GM19035 (cell line): ENCODE data around the gene MUC5B.

Source experiments
- ATAC-seq: cut with Tn5 transposase; IDR thresholded peaks from one replicate; pipeline ENCODE4 v1.9.1; 2021; ENCODE audit not compliant: unreplicated experiment

Gene MUC5B

DNA sequence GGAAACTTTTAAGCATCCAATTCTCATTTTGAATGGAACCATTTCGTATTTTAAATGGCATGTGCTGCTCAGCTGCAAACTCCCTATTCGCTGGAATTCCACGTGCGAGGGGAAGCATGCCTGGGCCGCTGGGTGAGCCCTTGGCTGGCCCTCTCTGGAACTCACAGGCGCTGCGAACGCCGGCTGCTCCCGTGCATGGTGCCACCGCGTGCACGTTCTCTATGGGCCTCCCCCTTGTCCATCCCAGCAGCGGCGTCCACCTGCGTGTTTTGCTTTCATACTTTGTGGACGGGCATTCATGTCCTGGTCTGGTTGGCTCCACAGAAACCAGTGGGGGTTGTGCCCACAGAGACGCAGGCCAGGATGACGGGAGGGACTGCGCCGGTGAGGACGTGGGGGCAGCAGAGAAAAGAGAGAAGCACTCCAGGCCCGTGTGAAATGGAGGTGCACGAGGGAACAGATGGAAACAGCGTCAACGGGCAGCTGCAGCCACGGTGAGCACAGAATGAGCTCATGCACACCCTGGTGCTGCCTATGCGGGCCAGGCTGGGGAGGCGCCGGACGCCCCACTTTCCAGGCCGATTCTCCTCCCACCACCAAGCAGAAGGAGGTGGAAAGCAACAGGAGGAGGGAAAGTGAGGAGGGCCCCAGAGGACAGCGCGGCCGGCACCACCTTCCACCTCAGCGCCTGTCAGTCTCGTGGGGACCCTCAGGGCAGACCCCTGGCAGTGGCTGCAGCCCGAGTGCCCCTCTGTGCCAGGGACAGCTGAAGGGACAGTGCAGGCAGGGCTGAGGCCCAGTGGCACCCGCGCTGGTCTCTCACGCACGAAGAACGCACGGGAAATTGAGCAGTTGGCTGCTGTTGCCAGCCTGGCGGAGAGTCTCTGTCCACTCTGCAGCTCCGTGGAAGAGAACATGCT, 57.5 kb downstream of the MUC5B start:
- ATAC-seq, result no peak

DNA sequence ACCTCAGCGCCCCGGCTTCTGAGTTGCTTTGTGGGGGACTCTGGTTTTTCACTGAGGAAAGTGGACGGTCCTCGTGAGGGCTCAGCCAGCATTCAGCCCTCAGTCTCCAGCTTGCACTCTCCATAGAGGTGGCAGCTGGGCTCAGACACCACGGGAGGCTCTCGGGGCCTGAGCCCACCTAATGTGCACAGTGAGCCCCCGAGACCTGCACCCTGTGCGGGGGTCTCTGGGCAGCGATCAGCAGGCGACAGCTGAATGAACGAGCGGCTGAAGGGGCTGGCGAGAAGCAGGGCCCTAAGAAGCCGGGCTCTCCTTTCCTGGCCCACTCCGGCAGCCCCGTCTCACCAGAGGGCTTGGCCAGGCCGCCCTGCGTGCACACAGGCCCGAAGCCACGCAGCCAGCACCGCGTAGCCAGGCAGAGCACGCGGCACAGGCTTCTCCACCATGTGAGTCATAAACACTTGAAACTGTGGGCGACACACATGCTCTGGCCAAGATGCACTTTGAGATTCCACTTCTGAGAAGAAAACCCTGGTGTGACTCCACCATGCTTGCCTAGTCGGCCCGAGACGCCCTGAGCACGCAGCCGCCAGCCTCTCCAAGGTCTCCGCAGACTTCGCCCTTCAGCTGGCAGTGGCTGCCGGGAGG, 58.6 kb downstream of the MUC5B start:
- ATAC-seq, result no peak

DNA sequence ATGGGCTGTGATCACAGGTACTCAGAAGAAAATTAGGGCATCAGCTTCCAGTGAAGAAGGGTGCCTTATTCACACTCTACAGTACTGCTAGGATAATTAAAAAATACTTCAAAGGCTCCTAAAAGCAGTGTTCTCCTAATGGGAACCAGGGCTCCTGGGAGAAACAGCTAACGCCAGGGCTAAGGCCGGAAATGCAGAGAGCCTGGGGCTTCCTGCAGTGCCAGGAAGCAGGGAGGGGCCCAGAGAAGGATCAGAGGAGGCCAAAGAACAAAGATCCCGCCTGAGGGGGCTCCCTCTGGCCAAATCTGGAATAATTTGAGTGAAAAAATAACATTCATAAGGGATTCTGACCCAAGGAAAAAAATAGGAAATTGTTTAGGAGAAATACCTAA, 59.1 kb downstream of the MUC5B start:
- no peak for ATAC-seq

DNA sequence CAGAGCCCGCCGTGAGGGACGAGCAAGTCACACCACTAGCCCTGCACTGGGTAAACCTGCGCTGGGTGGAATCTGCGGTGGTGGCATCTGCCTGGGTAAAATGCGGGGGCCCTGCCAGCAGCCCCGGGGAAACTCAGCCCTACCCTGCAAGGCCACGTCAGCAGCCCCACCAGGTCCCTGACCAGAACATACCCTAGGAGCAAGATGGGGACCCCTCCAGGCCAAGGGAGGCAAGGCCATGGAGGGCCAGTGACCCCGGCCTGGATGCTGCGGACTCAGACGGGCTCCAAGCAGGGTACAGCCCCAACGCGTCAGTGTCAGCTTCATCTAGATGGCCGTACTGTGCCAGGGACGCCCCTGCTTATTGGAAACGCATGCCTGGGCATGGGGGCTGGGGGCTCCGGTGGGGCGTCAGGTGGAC, 60.2 kb downstream of the MUC5B start:
- ATAC-seq, result no peak

DNA sequence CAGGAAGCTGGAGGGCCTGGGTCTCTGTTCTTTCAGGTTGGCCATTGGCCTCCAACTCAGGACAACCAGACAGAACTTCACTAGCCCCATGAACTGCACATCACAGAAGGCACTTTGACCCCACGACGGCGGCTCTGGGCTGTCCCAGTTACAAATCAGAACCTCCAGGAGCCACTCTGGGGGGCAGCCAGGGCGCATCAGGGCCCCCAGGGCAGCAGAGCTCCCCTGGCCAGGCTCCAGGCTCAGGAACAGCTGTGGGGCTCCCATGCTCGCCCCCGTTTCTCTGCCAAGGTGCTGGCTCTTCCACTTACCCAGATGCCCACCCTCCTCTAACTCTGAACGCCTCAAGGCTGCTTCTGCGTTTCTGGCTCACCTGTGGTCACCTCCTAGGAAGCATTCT, 61.0 kb downstream of the MUC5B start:
- no peak for ATAC-seq

DNA sequence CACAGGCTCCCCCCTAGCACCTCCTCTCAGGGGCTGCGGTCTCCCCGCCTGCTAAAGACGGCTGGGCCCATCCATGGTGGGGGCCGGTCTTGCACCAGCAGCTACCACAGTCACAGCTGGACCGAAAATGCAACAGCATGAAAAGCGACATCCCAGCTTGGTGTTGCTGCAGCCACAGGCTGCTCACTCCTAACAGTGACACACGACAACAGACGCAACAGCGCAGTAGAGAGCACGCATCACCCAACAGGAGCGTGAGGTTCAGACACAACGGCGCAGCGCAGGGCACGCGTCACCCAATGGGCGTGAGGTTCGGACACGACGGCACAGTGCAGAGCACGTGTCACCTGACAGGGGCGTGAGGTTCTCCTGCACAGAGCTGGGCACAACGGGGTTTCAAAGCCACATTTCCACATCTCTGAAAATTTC, 62.5 kb downstream of the MUC5B start:
- ATAC-seq, result no peak

DNA sequence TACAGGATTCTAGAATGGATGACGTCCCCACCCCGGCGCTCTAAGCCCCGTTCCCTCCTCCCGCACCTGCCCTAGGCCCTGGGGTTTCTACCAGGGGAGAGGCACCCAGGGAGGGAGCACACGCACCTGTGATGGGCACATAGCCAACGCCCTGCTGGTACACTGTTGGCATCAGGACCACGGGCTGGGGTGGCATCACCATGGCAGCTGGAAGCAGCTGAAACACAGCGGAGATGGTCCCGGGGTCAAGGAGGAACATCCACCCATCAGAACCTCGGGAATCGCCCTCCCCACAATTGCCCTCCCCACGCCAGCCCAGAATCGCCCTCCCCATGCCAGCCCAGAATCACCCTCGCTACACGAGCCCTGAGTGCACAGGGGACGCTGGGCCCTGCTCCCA, 63.0 kb downstream of the MUC5B start:
- no peak for ATAC-seq

DNA sequence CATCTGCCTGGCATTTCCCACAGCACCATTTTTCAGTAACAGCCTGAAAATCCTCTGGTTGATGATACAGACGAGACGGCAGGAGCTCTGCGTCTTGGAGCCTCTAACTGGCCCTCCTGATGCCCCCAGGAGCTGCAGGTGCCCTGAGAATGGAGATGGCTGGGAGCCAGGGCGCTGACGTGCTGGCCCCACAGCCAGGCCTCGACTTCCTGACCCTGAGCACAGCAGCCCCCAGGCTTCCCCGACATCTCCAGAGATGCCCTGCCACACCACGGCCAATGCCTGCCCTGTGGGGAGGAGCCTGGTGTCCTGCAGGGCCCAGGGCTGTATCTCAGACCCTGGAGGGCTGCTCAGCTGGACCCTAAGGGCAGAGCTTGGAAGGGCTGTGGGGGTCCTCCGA, 65.1 kb downstream of the MUC5B start:
- ATAC-seq, result no peak

DNA sequence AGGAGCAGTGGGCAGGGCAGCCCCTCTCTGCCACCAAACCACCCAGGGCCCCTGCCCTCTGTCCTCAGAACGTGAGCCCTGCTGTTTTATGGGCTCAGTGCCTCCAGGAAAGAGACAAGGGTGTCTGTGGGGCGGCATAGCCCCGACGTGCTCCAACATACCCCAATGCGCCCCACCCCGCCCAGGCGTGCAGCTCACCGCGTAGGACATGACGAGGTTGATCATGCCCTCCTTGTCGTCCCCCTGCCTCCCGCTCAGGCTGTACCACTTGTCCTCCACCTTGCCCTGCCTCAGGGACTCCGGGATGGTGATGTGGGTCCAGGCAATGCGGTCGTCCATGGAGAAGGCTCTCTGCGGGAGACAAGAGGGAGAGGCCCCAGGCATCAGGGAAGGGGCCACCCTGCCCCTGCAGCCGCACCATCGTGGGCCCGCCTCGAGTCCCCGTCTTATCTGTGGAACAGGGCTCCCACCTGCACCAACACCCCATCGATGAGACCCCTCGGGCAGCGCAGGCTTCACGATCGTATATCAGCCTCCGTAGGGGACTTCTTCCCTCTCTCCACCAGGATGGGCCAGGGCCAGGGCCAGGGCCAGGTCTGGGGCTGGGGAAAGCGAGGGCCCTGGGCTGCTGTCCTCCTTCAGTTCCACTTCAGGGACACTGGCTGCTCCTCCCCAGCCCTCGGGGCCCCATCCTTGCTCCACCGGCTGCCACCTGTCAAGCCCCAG, 65.7 kb downstream of the MUC5B start:
- ATAC-seq, result no peak

DNA sequence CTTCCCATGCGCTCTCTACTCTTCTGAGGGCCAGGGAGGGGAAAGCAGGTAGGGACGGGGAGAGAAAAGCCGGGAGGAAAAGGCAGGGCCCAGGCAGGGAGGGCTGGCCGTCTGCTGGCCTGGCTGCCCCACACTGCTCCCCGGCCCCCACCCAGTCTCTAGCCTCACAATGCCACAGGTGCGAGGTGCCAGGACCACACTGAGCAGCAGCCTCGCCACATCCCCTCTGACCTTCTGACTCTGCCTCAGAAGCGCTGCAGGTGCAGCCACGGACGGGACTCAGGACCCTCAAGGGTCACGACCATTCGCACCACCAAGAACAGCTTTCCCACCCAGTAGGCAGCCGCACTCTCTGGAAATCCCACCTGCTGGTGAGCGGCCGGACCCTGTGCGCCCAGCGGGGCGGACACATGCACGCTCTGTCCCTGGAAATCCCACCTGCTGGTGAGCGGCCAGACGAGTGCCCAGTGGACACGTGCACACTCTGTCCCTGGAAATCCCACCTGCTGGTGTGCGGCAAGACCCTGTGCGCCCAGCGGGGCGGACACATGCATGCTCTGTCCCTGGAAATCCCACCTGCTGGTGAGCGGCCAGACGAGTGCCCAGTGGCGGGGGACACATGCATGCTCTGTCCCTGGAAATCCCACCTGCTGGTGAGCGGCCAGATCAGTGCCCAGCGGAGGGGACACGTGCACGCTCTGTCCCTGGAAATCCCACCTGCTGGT, 66.5 kb downstream of the MUC5B start:
- ATAC-seq, result no peak

DNA sequence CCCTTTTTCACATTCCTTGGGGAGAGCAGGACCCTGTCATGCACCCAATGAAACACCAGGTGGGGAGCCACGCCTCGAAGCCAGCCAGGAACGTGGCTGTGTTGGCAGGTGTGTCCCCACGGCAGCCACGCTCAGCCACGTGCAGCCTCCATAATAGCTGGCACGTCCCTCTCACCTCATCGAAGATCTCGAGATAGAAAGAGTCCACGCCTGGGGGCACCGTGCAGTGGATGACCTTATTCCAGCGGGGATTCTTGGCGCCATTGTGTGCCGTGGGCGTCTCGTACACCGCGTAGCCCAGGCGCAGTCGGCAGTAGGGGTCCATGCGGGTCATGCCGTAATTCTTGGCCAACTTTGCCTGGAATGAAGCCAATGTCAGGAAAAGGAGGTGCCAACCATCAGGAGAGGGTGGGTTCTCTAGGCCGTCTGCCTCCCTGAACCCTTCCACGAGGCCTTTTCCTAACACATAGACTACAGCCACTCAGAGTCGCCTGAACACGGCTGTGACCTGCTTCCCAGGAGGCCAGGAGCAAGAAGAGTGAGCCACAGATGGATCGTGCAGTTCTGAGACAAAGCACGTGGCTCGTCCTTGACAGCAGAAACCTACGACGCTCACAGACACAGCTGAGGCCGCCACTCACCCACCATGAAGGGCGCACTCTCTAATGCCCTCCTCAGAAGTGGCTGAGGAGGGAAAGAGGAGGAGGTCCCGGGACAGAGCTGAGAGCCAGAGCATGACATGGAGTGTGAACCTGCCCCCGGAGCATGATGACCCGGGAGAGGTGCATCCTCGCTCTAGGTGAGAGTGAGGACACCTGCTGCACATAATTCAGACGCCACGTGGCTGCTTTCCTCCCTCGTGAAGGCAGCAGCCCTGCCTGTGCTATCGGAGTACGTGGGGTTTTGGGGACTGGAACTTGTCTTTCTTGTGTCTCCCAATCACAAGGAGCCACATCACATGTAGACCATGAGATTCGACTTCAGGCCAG, 67.5 kb downstream of the MUC5B start:
- no peak for ATAC-seq

DNA sequence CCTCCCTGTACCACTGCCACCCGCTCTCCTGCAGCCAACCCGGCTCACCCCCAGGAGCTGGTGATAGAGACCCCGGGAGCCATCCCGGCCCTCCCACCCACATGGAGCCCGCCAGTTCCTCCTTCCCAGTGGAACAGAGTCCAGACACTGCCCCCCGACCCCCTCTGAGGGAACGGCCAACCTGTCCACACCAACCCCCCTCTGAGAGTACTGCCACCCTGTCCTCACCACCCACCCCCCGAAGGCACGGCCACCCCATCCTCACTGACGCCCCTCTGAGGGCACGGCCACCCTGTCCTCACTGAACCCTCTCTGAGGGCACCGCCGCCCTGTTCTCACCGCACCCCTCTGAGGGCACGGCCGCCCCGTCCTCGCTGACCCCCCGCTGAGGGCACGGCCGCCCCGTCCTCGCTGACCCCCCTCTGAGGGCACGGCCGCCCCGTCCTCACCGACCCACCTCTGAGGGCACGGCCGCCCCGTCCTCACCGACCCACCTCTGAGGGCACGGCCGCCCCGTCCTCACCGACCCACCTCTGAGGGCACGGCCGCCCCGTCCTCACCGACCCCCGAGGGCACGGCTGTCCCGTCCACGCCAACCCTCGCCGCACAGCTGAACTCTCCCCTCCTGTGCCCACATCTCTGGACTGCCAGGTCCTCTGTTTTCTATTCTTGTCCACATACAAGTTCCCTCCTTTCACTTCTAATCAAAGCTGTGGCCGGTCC, 68.6 kb downstream of the MUC5B start:
- ATAC-seq, result no peak

DNA sequence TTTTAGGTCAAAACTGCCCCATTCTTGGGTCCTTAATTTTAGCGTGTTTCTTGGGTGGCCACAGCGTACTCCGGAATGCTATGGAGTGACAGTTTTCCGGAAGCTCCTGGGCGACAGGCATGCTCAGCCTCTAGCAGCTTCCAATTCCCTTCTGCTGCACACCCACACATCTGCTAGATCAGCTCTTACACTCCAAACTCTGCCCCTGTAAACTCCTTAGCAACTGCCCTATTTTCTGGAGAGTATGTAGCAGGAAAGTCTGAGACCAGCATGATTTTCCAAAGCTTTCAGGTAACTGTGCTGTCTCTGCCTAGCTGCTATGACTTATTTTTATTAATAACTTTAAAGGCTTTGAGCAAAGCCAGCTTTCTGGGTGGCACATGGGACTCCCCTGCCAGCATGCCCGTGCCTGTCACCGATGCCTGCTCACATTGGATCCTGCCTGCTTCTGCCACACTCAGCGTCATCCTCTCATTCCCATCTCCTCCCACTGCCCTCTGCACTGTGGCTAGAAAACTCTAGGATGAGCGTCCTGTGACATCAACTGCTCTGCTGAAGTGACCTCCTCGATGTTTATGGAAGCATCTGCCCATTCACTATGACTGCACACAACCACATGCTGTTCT, 69.3 kb downstream of the MUC5B start:
- no peak for ATAC-seq

DNA sequence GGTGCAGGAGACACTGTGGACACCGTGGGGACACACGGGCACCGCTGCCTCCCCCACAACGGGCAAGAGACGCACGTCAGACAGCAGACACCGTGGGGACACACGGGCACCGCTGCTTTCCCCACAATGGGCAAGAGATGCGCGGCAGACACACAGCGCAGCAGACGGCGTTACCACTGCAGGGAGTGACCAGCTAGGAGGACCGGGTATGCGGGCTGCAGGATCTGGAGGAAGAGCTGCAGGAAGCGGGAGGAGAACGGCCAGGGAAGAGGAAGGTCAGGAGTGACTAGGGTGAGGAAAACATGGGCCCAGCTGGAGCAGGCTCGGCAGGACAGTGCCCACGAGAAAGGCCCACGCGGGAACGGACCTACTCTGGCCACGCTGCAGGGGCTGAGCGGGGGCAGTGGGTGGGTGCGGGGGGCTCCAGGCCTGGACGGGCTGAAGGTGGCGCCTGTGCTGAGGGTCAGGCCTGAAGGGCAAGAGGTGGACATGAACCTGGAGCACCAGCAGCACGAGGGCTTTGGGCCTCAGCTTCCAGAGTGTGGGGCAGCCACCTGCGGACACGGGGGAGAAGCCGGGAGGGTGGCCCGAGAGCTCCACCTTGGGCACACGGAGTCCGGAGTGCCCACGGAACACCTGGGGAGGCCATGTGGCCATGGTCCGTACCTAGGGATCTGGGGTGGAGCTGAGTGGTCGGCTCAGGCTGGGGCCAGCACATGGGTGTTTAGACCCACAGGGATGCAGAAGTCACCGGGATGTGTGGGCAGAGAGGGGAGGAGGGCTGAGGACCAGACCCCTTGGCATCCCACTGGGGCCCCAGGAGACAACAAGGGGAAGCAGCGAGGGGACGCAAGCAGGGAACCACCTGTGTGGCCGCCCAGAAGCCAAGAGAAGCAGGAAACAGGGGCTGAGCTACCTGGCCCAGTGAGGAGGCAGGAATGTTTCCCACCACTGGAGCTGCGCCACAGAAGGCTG, 70.1 kb downstream of the MUC5B start:
- no peak for ATAC-seq

DNA sequence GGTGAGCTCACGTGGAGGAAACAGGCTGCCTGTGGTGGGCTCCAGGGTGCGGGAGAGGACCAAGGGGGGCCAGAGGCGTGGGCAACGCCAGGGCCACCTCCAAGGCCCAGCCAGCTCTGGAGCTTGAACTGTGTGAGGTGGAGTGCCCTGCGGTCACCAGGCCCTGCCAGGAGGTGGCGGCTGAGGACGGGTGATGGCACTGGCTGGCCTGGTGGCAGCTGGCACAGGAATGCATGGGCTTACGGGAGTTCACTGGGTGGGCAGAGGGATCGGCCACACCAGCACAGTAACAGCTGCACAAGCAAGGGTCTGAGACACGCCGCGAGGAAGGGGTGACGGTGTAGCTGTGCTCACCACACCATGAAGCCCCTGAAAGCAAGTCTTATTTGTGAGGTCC, 70.8 kb downstream of the MUC5B start:
- no peak for ATAC-seq

DNA sequence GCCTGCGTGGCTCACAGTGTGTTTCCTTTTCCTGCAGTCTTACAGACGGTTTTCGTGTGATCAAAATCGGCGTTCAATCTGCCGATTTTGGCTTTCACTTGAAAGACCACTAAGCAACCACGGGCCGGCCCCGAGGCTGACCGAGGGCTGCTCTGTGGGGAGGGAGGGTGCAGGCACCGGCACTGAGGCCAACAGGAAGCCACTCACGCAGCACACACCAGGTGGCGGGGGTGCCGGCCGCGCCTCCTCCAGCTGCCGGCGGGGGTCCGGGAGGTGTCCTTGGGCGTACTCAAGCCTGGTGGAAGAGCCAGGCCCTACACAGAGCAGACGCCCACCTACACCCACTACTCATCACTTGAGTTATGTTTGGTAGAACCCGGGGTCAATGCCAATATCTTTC, 72.2 kb downstream of the MUC5B start:
- ATAC-seq, result no peak

DNA sequence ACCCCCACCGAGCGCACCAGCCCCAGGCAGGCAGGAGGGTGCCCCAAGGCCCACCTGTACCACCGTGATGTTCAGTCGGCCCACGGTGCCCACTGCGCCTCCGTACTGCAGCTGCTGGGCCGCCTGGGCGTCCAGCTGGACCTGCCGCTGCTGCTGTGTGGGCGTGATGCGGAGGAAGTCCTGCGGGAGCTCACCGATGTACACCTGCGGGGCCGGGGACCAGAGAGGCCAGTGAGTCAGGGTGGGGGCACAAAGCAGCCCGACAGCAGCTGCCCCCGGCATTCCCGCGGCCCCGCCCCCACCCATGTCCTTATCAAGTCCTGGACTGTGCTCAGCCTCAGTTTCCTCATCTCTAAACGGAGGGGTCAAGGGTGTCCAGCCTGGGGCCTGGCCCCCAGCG, 72.7 kb downstream of the MUC5B start:
- no peak for ATAC-seq

DNA sequence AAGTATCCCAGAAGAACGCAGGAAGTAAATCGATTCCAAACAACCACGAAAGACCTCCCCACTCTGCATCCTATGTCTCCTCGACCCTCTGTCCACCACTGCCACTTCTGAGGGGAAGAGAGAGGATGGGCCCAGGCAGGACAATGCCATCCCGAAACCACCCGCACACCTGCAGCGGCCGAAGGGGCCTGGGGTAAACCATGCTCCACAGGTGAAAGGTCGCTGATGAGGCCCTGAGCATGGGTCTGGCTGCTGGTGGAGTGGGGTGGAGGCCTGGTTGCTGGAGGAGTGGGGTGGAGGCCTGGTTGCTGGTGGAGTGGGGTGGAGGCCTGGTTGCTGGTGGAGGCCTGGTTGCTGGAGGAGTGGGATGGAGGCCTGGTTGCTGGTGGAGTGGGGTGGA, 73.4 kb downstream of the MUC5B start:
- no peak for ATAC-seq
